HEK293 (cell line): ENCODE results near the gene CHST9.

ENCODE experiments used
- CTCF ChIA-PET: fragments of 350-600 bp; formaldehyde crosslinking; extraction: SDS; loops from one replicate; lab custom pipeline; 2021; ENCODE audit warnings: antibody characterized with exemption; lab: Yijun Ruan, JAX
- POLR2A ChIA-PET: fragments of 300-600 bp; formaldehyde crosslinking; extraction: SDS; loops from one replicate; lab custom pipeline; 2020; ENCODE audit warnings: antibody characterized with exemption, inconsistent platforms; lab: Yijun Ruan, JAX
- H3K27ac ChIP-seq: fragments of 200-500 bp; sonication (Bioruptor generic); 2 replicates; pipeline ENCODE4 v1.5.1; 2014; ENCODE audit warnings: low read depth, low read length, control low read depth, inconsistent platforms; ENCODE audit errors: extremely low read depth
- H3K36me3 ChIP-seq, 2 experiments: fragments of 200-500 bp in 1 of 2; sonication (Bioruptor generic) in 1 of 2; 1 replicate in 1 of 2; 2 replicates in 1 of 2; pipeline ENCODE4 v1.5.1; 2014 to 2017; ENCODE audit warnings: inconsistent platforms in 2 of 2, low read length in 2 of 2; ENCODE audit not compliant: control insufficient read depth in 2 of 2, insufficient read depth in 1 of 2
- H3K4me1 ChIP-seq: fragments of 200-500 bp; sonication (Bioruptor generic); 2 replicates; pipeline ENCODE4 v1.5.1; 2014; ENCODE audit warnings: mild to moderate bottlenecking, low read length, inconsistent platforms; ENCODE audit not compliant: control insufficient read depth, insufficient read depth
- H3K4me3 ChIP-seq: 2 replicates; pipeline ENCODE4 v1.5.1; 2011; ENCODE audit warnings: low read depth, mild to moderate bottlenecking, control low read depth, low read length, moderate library complexity
- H3K9me3 ChIP-seq: fragments of 200-500 bp; sonication (Bioruptor generic); 2 replicates; pipeline ENCODE4 v1.5.1; 2014; ENCODE audit warnings: low read depth, low read length, inconsistent platforms; ENCODE audit not compliant: control insufficient read depth, insufficient read depth
- GLIS1 ChIP-seq: fragments of 450-650 bp; formaldehyde crosslinking; IDR thresholded peaks from 2 replicates; pipeline ENCODE4 v1.5.1; 2016; ENCODE audit warnings: missing biosample characterization, missing genetic modification characterization
- HOXA7 ChIP-seq: sonication (generic); formaldehyde crosslinking; IDR thresholded peaks from 2 replicates; pipeline ENCODE4 v1.8.1; 2022; ENCODE audit warnings: missing genetic modification reagents, borderline replicate concordance
- IKZF3 ChIP-seq: fragments of 450-650 bp; IDR thresholded peaks from 2 replicates; pipeline ENCODE4 v1.5.0; 2018; ENCODE audit warnings: missing biosample characterization, mild to moderate bottlenecking, missing genetic modification characterization, moderate library complexity
- SP7 ChIP-seq: fragments of 450-650 bp; formaldehyde crosslinking; IDR thresholded peaks from 2 replicates; pipeline ENCODE4 v1.5.1; 2016; ENCODE audit warnings: missing biosample characterization, missing genetic modification characterization
- TRIM28 ChIP-seq: IDR thresholded peaks from 2 replicates; pipeline ENCODE4 v1.6.1; 2011; ENCODE audit warnings: low read length, control low read depth, borderline replicate concordance
- ZNF362 ChIP-seq: fragments of 450-650 bp; formaldehyde crosslinking; IDR thresholded peaks from 2 replicates; pipeline ENCODE4 v1.5.1; 2016; ENCODE audit warnings: missing biosample characterization, missing genetic modification characterization
- ZNF37A ChIP-seq: fragments of 450-650 bp; IDR thresholded peaks from 2 replicates; pipeline ENCODE4 v1.5.1; 2018; ENCODE audit warnings: missing biosample characterization, missing genetic modification characterization
- ZNF558 ChIP-seq: fragments of 450-650 bp; formaldehyde crosslinking; IDR thresholded peaks from 2 replicates; pipeline ENCODE4 v1.5.1; 2016; ENCODE audit warnings: missing biosample characterization, missing genetic modification characterization
- ZNF629 ChIP-seq: fragments of 450-650 bp; formaldehyde crosslinking; IDR thresholded peaks from 2 replicates; pipeline ENCODE4 v1.5.1; 2017; ENCODE audit warnings: missing biosample characterization, missing genetic modification characterization
- ZNF76 ChIP-seq: fragments of 450-650 bp; formaldehyde crosslinking; IDR thresholded peaks from 2 replicates; pipeline ENCODE4; 2016; ENCODE audit warnings: low read depth, missing biosample characterization, missing genetic modification characterization, borderline replicate concordance
- ZNF776 ChIP-seq: fragments of 450-650 bp; formaldehyde crosslinking; IDR thresholded peaks from 2 replicates; pipeline ENCODE4 v1.5.0; 2017; ENCODE audit warnings: missing biosample characterization, missing genetic modification characterization, borderline replicate concordance
- ZNF777 ChIP-seq: fragments of 450-650 bp; formaldehyde crosslinking; IDR thresholded peaks from 2 replicates; pipeline ENCODE4 v1.5.1; 2017; ENCODE audit warnings: missing biosample characterization, missing genetic modification characterization, borderline replicate concordance
- ZSCAN30 ChIP-seq: fragments of 450-650 bp; IDR thresholded peaks from 2 replicates; pipeline ENCODE4 v1.5.1; 2018; ENCODE audit warnings: missing biosample characterization, mild to moderate bottlenecking, missing genetic modification characterization, moderate library complexity
- TF ChIP-seq, protein P1 (sequence below): fragments of 450-650 bp; formaldehyde crosslinking; IDR thresholded peaks from 2 replicates; pipeline ENCODE4 v1.5.1; 2016; ENCODE audit warnings: missing biosample characterization, missing genetic modification characterization
- TF ChIP-seq, protein P2 (sequence below): fragments of 450-650 bp; formaldehyde crosslinking; IDR thresholded peaks from 2 replicates; pipeline ENCODE4 v1.5.1; 2016; ENCODE audit warnings: missing biosample characterization, missing genetic modification characterization

CHST9 gene

DNA sequence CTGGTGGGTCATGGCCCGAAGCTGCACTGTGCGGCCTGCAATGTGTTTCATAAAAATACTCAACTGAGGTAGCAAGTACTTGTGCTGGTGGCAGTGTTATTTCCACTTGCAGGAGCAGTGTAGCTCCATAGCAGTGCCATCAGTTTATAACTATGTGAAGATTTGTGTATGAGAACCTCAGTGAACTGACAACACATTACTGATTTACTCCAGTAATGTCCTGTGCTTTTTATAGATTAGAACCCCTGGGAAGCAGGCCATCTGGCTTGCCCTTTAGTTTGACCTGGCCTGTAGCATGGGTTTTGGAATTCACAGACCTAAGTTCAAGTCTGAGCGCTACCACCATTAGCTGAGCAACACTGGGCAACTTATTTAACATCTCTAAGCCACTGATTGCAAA is 219.9 kb downstream of the CHST9 start (continued):
- TF ChIP-seq ZNF776 (tag by site-specific recombination), result no peak

- TF ChIP-seq ZNF777 (tag by site-specific recombination) (no peak), GLIS1 (tag by site-specific recombination) (no peak), ZSCAN30 (tag by site-specific recombination) (no peak), SP7 (tag by site-specific recombination) (no peak), ZNF629 (tag by site-specific recombination) (no peak), ZNF558 (tag by site-specific recombination) (no peak), ZNF362 (tag by site-specific recombination) (no peak), HOXA7 (CRISPR knock-in tag) (no peak), TRIM28 (no peak), ZNF37A (tag by site-specific recombination) (no peak)
- TF ChIP-seq, protein P1, sequence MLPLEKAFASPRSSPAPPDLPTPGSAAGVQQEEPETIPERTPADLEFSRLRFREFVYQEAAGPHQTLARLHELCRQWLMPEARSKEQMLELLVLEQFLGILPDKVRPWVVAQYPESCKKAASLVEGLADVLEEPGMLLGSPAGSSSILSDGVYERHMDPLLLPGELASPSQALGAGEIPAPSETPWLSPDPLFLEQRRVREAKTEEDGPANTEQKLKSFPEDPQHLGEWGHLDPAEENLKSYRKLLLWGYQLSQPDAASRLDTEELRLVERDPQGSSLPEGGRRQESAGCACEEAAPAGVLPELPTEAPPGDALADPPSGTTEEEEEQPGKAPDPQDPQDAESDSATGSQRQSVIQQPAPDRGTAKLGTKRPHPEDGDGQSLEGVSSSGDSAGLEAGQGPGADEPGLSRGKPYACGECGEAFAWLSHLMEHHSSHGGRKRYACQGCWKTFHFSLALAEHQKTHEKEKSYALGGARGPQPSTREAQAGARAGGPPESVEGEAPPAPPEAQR (tag by site-specific recombination), result no peak
- TF ChIP-seq, protein P2, sequence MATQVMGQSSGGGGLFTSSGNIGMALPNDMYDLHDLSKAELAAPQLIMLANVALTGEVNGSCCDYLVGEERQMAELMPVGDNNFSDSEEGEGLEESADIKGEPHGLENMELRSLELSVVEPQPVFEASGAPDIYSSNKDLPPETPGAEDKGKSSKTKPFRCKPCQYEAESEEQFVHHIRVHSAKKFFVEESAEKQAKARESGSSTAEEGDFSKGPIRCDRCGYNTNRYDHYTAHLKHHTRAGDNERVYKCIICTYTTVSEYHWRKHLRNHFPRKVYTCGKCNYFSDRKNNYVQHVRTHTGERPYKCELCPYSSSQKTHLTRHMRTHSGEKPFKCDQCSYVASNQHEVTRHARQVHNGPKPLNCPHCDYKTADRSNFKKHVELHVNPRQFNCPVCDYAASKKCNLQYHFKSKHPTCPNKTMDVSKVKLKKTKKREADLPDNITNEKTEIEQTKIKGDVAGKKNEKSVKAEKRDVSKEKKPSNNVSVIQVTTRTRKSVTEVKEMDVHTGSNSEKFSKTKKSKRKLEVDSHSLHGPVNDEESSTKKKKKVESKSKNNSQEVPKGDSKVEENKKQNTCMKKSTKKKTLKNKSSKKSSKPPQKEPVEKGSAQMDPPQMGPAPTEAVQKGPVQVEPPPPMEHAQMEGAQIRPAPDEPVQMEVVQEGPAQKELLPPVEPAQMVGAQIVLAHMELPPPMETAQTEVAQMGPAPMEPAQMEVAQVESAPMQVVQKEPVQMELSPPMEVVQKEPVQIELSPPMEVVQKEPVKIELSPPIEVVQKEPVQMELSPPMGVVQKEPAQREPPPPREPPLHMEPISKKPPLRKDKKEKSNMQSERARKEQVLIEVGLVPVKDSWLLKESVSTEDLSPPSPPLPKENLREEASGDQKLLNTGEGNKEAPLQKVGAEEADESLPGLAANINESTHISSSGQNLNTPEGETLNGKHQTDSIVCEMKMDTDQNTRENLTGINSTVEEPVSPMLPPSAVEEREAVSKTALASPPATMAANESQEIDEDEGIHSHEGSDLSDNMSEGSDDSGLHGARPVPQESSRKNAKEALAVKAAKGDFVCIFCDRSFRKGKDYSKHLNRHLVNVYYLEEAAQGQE (tag by site-specific recombination), result no peak
- ChIA-PET POLR2A (interaction anchor here (0.7 kb wide), 1 partner anchor 1460 kb away, joined by 4 read pairs; no protein-coding TSS in a partner anchor), CTCF (interaction anchor here (0.5 to 1.1 kb wide), 12 partner anchors 111 to 1195 kb away, joined by 3 to 5 read pairs (median 3); no protein-coding TSS in a partner anchor)
- Histone ChIP-seq H3K4me3 (no peak overlapping the region), H3K4me1 (no peaks in the 10 kb centered on the region), H3K27ac (no peak overlapping the region), H3K9me3 (no peaks in the 10 kb centered on the region), H3K36me3 (no peaks in the 10 kb centered on the region)
Observed at GRCh38 chr18:26963292-26963691, 221.8 kb downstream of the CHST9 start.

DNA sequence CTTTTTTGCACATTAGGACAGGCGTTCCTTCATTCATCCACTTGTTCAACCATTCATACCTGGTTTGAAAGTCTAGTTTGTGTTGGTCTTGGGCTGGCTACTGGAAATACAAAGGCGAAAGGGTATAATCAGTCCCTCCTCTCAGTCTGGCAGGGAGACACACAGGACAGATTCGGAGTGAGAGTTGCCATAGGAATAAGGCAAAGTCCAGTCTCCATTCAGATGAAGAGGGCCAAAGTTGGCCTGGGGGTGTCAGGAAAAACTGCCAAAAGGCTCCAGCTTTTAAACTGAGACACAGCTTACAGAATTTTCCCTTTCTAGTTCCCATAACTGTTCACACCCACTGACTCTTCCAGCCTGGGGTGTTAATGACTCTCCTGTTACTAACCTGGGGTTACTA is 223.3 kb downstream of the CHST9 start:
- no peak for TF ChIP-seq IKZF3 (tag by site-specific recombination)
- no peak for TF ChIP-seq ZNF76 (tag by site-specific recombination)
- no peaks in the 10 kb centered on the region for H3K36me3 ChIP-seq
- ChIA-PET POLR2A (no interaction called here), CTCF (interaction anchor here (0.6 kb wide), 1 partner anchor 557 kb away, joined by 4 read pairs; no protein-coding TSS in a partner anchor)
- no peak overlapping the region for H3K27ac ChIP-seq
- H3K4me1 ChIP-seq, result no peaks in the 10 kb centered on the region
- H3K9me3 ChIP-seq, result no peaks in the 10 kb centered on the region
- H3K4me3 ChIP-seq, result no peak overlapping the region
